Epithelial cell of proximal tubule (primary cell): ENCODE results near the gene B3GNT5. TPM values are rescaled to one million over a fixed set of nuclear protein-coding genes. Genes with fewer than 3 reads are reported as not detected.

Source experiments
- DNase-seq: peaks from one replicate; pipeline ENCODE4 v3.0.0-alpha.2; 2011; ENCODE audit warnings: low read depth
- H3K4me3 ChIP-seq: 2 replicates; pipeline ENCODE4 v1.5.1; 2011; ENCODE audit warnings: low read depth, mild to moderate bottlenecking, low read length
- CTCF ChIP-seq: conservative IDR thresholded peaks from 2 replicates; pipeline ENCODE4 v1.5.1; 2012; ENCODE audit warnings: low read depth, mild to moderate bottlenecking, low read length
- total RNA-seq: library from RNA; depleted of rRNA; stranded (reverse); fragments of >200 nt; gene quantifications from 2 replicates; pipeline ENCODE4 v1.2.3, GENCODE V29; 2015

Gene B3GNT5
- total RNA-seq, 1 donor from 2014 or later: 17.2 TPM

- DNase-seq: peak; percentile 74
- no peak overlapping the region for H3K4me3 ChIP-seq
- TF ChIP-seq CTCF: no peak
Measured at GRCh38 chr3:183247011-183247589, 6.0 kb upstream of the B3GNT5 start.

- no peak overlapping the region for H3K4me3 ChIP-seq
- TF ChIP-seq CTCF: no peak
- DNase-seq: no peak
Measured at GRCh38 chr3:183249006-183249718, 3.9 kb upstream of the B3GNT5 start.

- DNase-seq: no peak
- no peak for TF ChIP-seq CTCF
- H3K4me3 ChIP-seq: peak overlapping the region; percentile 94
Measured at GRCh38 chr3:183252118-183252782, 803 bp upstream of the B3GNT5 start.

GRCh38 chr3:183253528-183254486 lies 754 bp downstream of the B3GNT5 start:
- H3K4me3 ChIP-seq: peak overlapping the region; percentile 94
- TF ChIP-seq CTCF: no peak
- DNase-seq: no peak

GRCh38 chr3:183254487-183255347 lies 1.7 kb downstream of the B3GNT5 start:
- no peak for TF ChIP-seq CTCF
- H3K4me3 ChIP-seq: peak overlapping the region; percentile 94
- no peak for DNase-seq

- peak overlapping the region; percentile 94 for H3K4me3 ChIP-seq
- DNase-seq: no peak
- TF ChIP-seq CTCF: no peak
Measured at GRCh38 chr3:183255348-183255730, 2.3 kb downstream of the B3GNT5 start.
